ENCODE results near the gene IQCH.
A peak's percentile ranks its signal among the peaks of the same experiment; 100 is the strongest.

Gene IQCH

GRCh38 chr15:67542420-67543347 is 288.1 kb downstream of the IQCH start, which contains the start of gene MAP2K5:
Gene MAP2K5 (plus strand): TSS chr15:67542703. CDS start chr15:67543336, 633 bp downstream.
- peak within 1 kb of the TSS; percentile 83 for H3K4me3 ChIP-seq (ENCODE audit: low read depth, low read length)
- no peaks in the 10 kb centered on the region for H3K9me3 ChIP-seq (ENCODE audit: control insufficient read depth, insufficient read depth, low read length)
- no peaks in the 10 kb centered on the region for H3K4me1 ChIP-seq (ENCODE audit: control insufficient read depth, insufficient read depth, low read length)
- H3K9ac ChIP-seq (ENCODE audit: low read depth, low read length): peak within 1 kb of the TSS; percentile 76
- H3K36me3 ChIP-seq (ENCODE audit: control insufficient read depth, insufficient read depth, low read length): no peaks in the 10 kb centered on the region
- no peaks in the 10 kb centered on the region for H3K27me3 ChIP-seq (ENCODE audit: control insufficient read depth, insufficient read depth, low read length)

- H3K27me3 ChIP-seq (ENCODE audit: control insufficient read depth, insufficient read depth, low read length): no peaks in the 10 kb centered on the region
- H3K4me1 ChIP-seq (ENCODE audit: control insufficient read depth, insufficient read depth, low read length): peaks cover 6% of the 10 kb centered on the region
- H3K9ac ChIP-seq (ENCODE audit: low read depth, low read length): peak overlapping the region; percentile 68
- no peaks in the 10 kb centered on the region for H3K36me3 ChIP-seq (ENCODE audit: control insufficient read depth, insufficient read depth, low read length)
- H3K4me3 ChIP-seq (ENCODE audit: low read depth, low read length): peak overlapping the region; percentile 83
- H3K9me3 ChIP-seq (ENCODE audit: control insufficient read depth, insufficient read depth, low read length): no peaks in the 10 kb centered on the region
Observed at GRCh38 chr15:67543348-67543718, 288.7 kb downstream of the IQCH start.

GRCh38 chr15:67544475-67544874 is 289.9 kb downstream of the IQCH start:
- Histone ChIP-seq H3K4me3 (ENCODE audit: low read depth, low read length) (no peak overlapping the region), H3K27me3 (ENCODE audit: control insufficient read depth, insufficient read depth, low read length) (no peaks in the 10 kb centered on the region), H3K4me1 (ENCODE audit: control insufficient read depth, insufficient read depth, low read length) (peaks cover 15% of the 10 kb centered on the region), H3K36me3 (ENCODE audit: control insufficient read depth, insufficient read depth, low read length) (no peaks in the 10 kb centered on the region), H3K9ac (ENCODE audit: low read depth, low read length) (no peak overlapping the region), H3K9me3 (ENCODE audit: control insufficient read depth, insufficient read depth, low read length) (no peaks in the 10 kb centered on the region)

GRCh38 chr15:67545864-67546263 is 291.3 kb downstream of the IQCH start:
- H3K36me3 ChIP-seq (ENCODE audit: control insufficient read depth, insufficient read depth, low read length): no peaks in the 10 kb centered on the region
- no peaks in the 10 kb centered on the region for H3K27me3 ChIP-seq (ENCODE audit: control insufficient read depth, insufficient read depth, low read length)
- peaks cover 19% of the 10 kb centered on the region for H3K4me1 ChIP-seq (ENCODE audit: control insufficient read depth, insufficient read depth, low read length)
- no peak overlapping the region for H3K4me3 ChIP-seq (ENCODE audit: low read depth, low read length)
- no peaks in the 10 kb centered on the region for H3K9me3 ChIP-seq (ENCODE audit: control insufficient read depth, insufficient read depth, low read length)
- no peak overlapping the region for H3K9ac ChIP-seq (ENCODE audit: low read depth, low read length)

GRCh38 chr15:67547064-67547463 is 292.5 kb downstream of the IQCH start:
- peaks cover 19% of the 10 kb centered on the region for H3K4me1 ChIP-seq (ENCODE audit: control insufficient read depth, insufficient read depth, low read length)
- no peaks in the 10 kb centered on the region for H3K27me3 ChIP-seq (ENCODE audit: control insufficient read depth, insufficient read depth, low read length)
- H3K36me3 ChIP-seq (ENCODE audit: control insufficient read depth, insufficient read depth, low read length): no peaks in the 10 kb centered on the region
- no peaks in the 10 kb centered on the region for H3K9me3 ChIP-seq (ENCODE audit: control insufficient read depth, insufficient read depth, low read length)
- no peak overlapping the region for H3K9ac ChIP-seq (ENCODE audit: low read depth, low read length)
- no peak overlapping the region for H3K4me3 ChIP-seq (ENCODE audit: low read depth, low read length)

- H3K4me3 ChIP-seq (ENCODE audit: low read depth, low read length): no peak overlapping the region
- no peak overlapping the region for H3K9ac ChIP-seq (ENCODE audit: low read depth, low read length)
- H3K9me3 ChIP-seq (ENCODE audit: control insufficient read depth, insufficient read depth, low read length): no peaks in the 10 kb centered on the region
- peaks cover 19% of the 10 kb centered on the region for H3K4me1 ChIP-seq (ENCODE audit: control insufficient read depth, insufficient read depth, low read length)
- no peaks in the 10 kb centered on the region for H3K27me3 ChIP-seq (ENCODE audit: control insufficient read depth, insufficient read depth, low read length)
- H3K36me3 ChIP-seq (ENCODE audit: control insufficient read depth, insufficient read depth, low read length): no peaks in the 10 kb centered on the region
Observed at GRCh38 chr15:67547836-67548235, 293.2 kb downstream of the IQCH start.

- Histone ChIP-seq H3K36me3 (ENCODE audit: control insufficient read depth, insufficient read depth, low read length) (no peaks in the 10 kb centered on the region), H3K4me3 (ENCODE audit: low read depth, low read length) (no peak overlapping the region), H3K27me3 (ENCODE audit: control insufficient read depth, insufficient read depth, low read length) (no peaks in the 10 kb centered on the region), H3K4me1 (ENCODE audit: control insufficient read depth, insufficient read depth, low read length) (peaks cover 19% of the 10 kb centered on the region), H3K9ac (ENCODE audit: low read depth, low read length) (no peak overlapping the region), H3K9me3 (ENCODE audit: control insufficient read depth, insufficient read depth, low read length) (no peaks in the 10 kb centered on the region)
Observed at GRCh38 chr15:67548236-67548852, 293.8 kb downstream of the IQCH start.

GRCh38 chr15:67548862-67549651 is 294.5 kb downstream of the IQCH start:
- Histone ChIP-seq H3K9ac (ENCODE audit: low read depth, low read length) (no peak overlapping the region), H3K36me3 (ENCODE audit: control insufficient read depth, insufficient read depth, low read length) (no peaks in the 10 kb centered on the region), H3K4me1 (ENCODE audit: control insufficient read depth, insufficient read depth, low read length) (peaks cover 19% of the 10 kb centered on the region), H3K4me3 (ENCODE audit: low read depth, low read length) (no peak overlapping the region), H3K27me3 (ENCODE audit: control insufficient read depth, insufficient read depth, low read length) (no peaks in the 10 kb centered on the region), H3K9me3 (ENCODE audit: control insufficient read depth, insufficient read depth, low read length) (no peaks in the 10 kb centered on the region)

GRCh38 chr15:67549736-67550135 is 295.1 kb downstream of the IQCH start:
- H3K36me3 ChIP-seq (ENCODE audit: control insufficient read depth, insufficient read depth, low read length): no peaks in the 10 kb centered on the region
- H3K27me3 ChIP-seq (ENCODE audit: control insufficient read depth, insufficient read depth, low read length): no peaks in the 10 kb centered on the region
- H3K4me3 ChIP-seq (ENCODE audit: low read depth, low read length): no peak overlapping the region
- no peaks in the 10 kb centered on the region for H3K9me3 ChIP-seq (ENCODE audit: control insufficient read depth, insufficient read depth, low read length)
- H3K9ac ChIP-seq (ENCODE audit: low read depth, low read length): no peak overlapping the region
- H3K4me1 ChIP-seq (ENCODE audit: control insufficient read depth, insufficient read depth, low read length): peaks cover 19% of the 10 kb centered on the region

- Histone ChIP-seq H3K27me3 (ENCODE audit: control insufficient read depth, insufficient read depth, low read length) (no peaks in the 10 kb centered on the region), H3K4me1 (ENCODE audit: control insufficient read depth, insufficient read depth, low read length) (peaks cover 19% of the 10 kb centered on the region), H3K9ac (ENCODE audit: low read depth, low read length) (no peak overlapping the region), H3K9me3 (ENCODE audit: control insufficient read depth, insufficient read depth, low read length) (no peaks in the 10 kb centered on the region), H3K36me3 (ENCODE audit: control insufficient read depth, insufficient read depth, low read length) (no peaks in the 10 kb centered on the region), H3K4me3 (ENCODE audit: low read depth, low read length) (no peak overlapping the region)
Observed at GRCh38 chr15:67550522-67550921, 295.9 kb downstream of the IQCH start.

- Histone ChIP-seq H3K4me1 (ENCODE audit: control insufficient read depth, insufficient read depth, low read length) (peaks cover 19% of the 10 kb centered on the region), H3K27me3 (ENCODE audit: control insufficient read depth, insufficient read depth, low read length) (no peaks in the 10 kb centered on the region), H3K9ac (ENCODE audit: low read depth, low read length) (no peak overlapping the region), H3K4me3 (ENCODE audit: low read depth, low read length) (no peak overlapping the region), H3K9me3 (ENCODE audit: control insufficient read depth, insufficient read depth, low read length) (no peaks in the 10 kb centered on the region), H3K36me3 (ENCODE audit: control insufficient read depth, insufficient read depth, low read length) (no peaks in the 10 kb centered on the region)
Observed at GRCh38 chr15:67551207-67551743, 296.7 kb downstream of the IQCH start.

Data from iPS-15b (cell line).